GM18498 (cell line): Measurements from ENCODE around the gene MPC1.
"Not testable (repeated sequence)": the region's sequence is repeated elsewhere in the genome, so short reads cannot be mapped to it uniquely, and the experiment has no call there.

Experiments
- ATAC-seq: cut with Tn5 transposase; IDR thresholded peaks from one replicate; pipeline ENCODE4 v1.9.1; 2021; ENCODE audit warnings: mild to moderate bottlenecking, moderate library complexity; ENCODE audit not compliant: unreplicated experiment

The MPC1 gene

DNA sequence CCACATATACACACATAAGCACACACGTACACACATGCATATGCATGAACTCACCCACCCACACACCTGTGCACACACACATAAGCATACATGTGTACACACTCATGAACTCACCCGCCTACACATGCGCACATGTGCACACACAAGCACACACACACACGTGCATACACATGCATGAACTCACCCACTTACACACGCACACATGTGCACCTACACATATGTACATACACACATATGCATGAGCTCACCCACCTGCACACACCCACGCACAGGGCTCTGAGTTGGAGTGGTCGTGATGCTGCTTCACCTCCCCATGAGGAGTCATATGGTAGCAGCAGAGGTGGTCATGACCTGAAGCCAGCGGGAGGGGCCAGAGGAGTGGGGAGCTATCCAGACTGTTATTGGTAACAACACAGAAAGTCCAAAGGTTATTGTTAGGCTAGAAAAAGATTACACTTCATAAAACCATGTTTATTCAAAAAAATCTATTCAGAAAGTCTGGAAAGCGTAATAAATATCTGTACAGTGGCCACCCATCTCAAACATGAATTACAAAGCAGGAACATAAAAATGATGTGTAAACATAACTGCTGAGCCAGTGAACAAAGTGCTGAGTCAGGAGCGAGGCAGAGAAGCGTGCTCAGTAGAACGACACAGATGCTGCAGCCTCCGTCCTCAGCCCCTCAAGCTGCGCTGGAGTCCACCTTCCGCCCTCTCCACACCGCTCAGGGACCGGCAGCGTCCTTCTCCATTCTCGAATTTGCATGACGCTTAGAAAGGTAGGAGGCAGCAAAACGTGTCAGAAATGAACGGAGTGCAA lies 26.4 kb upstream of the MPC1 start:
- ATAC-seq = no peak

DNA sequence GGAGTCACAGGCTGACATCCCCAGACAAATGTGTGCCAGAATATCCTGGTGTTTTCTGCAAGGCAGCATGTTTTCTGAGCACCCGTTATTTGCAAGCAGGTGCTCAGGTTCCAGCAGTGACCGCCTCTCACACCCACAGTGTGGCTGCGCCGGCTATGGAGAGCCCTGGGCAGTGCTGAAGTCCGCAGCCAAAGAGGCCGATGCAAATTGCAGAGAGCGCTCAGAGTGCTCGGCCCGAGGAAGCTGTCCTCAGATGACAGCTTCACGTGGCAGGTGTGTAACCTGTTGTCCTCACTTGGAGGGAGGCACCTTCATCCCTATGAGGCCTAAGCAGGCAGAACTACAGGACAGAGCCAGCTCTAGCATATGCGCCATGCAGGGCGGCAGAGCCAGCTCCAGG lies 23.5 kb upstream of the MPC1 start:
- ATAC-seq = no peak

DNA sequence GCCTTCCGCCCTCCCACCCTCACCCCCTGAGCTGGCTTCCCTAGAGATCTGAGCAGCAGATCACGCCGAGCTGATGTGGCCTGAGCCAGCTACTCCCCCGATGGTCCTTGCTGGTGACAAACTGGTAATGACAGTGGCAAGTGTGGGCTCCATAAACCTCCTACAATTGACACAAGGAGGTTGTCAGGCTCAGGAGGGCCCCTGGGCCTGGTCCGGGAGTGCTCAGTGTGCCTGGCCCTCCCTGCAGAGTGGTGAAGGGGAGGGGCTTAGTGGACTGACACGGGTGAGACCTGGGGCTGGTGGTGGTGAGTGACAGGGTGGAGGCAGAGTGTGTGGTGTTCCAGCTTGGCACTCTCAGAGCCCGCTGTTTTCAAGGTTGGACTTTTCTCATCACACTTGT lies 22.6 kb upstream of the MPC1 start:
- ATAC-seq = no peak

DNA sequence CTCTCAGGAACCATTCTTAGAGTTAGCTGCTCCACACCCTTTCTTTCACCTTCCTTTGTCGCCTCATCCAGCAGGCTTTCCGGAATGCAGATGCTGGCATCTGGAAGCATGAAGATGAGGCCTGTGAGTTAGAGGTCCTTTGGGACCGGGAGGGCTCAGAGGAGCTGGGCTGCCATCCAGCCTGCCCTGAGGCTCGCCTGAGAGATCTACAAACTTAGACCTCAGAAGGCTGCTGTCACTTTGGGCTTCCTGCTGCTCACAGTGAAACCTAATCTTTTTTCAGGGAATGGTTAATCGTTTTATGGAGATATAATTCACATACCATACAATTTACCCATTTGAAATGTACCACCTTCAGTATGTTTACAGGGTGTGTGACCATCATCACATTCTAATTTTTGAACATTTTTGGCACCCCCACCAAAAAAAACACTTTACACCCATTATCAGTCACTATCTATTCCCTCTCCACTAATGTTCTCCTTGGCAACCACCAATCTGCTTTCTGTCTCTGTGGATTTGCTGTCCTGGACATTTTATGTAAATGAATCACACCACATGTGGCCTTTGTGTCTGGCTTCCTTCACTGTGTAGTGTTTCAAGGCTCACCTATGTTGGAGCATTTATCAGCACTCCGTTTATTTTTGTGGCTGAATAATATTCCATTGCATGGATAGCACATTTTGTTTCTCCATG lies 20.0 kb upstream of the MPC1 start:
- ATAC-seq = no peak

DNA sequence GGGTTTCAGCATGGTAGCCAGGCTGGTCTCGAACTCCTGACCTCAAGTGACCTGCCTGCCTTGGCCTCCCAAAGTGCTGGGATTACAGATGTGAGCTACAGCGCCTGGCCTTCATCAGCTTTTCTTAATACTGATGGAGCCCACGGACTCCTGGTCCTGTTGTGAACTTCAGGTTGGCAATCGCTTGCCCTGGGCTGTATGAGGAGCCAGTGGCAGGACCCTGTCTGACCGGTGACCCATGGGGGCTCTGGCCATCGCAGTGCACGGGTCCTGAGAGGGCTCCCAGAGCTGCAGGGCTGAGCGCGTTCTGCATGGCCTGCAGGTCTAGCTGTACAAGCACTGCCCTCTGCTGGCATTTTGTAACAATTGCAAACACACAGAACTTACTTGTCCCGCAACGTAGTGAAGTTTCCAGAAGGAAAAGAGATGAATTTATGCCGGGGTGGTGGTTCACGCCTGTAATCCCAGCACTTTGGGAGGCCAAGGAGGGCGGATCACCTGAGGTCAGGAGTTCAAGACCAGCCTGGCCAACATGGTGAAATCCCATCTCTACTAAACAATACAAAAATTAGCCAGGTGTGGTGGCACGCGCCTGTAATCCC lies 18.0 kb upstream of the MPC1 start:
- ATAC-seq = peak; percentile 84

DNA sequence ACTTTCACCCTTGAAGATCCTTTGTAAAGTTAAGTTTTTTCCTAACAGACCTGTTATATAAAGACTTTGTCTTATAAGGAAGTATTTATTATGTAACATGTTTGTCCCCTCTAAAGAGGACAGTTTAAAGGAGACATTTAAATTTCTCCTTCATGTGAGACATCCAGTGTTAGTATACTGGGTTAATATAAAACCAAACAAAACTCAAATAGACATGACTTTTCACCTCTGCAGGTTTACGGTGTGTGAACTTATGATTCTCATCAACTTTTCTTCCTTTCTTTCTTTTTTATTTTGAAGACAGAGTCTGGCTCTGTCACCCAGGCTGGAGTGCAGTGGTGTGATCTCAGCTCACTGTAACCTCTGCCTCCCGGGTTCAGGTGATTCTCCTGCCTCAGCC lies 17.4 kb upstream of the MPC1 start:
- no peak for ATAC-seq

DNA sequence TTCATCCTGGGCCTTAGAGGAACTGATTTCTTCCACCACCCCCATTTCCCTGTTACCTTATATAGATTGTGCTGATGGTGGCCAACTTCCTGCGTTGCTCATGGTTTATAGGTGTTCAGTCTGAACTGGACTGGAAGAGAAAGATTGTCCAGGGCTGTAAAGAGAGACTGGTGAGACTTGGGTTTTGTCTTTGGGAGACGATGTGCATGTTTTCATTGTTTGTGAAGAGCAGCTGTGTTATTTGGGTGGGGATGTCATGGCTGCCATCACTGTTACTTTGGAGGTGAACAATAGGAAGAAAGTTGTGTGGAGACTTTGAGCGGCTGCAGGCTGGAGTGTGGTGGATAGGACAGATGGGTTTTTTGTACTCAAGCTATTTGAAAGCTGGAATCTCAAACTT lies 15.6 kb upstream of the MPC1 start:
- no peak for ATAC-seq

DNA sequence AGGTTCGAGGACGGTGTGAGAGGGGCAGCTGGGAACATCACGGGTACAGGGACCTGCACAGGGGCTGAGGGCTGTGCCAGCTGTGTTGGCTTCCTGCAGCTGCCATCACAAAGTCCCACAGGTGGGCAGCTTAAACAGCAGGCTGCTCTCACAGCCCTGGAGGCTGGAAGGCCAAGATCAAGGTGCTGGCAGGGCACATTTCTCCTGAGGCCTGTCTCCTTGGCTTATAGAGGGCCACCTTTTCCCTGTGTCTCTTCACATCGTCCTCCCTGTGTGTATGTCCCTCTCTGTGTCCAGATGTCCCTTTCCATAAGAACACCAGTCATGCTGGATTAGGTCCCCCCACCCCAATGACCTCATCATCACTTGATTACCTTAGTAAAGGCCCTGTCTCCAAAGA lies 15.1 kb upstream of the MPC1 start:
- no peak for ATAC-seq

DNA sequence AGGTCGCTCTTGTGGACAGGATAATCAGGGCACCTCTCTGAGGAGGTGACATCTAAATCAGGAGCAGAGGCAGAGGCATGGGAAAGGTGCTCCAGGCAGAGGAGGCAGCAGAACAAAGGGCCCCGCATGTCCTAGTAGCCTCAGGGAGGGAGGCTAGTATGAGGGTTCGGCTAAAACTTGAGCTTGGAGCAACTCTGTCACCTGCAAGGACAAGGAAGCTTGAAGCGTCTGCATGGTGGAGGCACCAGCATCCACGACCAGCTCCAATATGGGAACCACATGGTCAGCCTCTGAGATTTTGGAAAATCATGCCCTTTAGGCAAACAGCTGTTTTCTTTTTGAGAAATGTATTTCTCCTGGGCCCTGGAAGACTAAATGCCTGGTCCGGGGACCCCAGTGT lies 13.0 kb upstream of the MPC1 start:
- ATAC-seq = no peak

DNA sequence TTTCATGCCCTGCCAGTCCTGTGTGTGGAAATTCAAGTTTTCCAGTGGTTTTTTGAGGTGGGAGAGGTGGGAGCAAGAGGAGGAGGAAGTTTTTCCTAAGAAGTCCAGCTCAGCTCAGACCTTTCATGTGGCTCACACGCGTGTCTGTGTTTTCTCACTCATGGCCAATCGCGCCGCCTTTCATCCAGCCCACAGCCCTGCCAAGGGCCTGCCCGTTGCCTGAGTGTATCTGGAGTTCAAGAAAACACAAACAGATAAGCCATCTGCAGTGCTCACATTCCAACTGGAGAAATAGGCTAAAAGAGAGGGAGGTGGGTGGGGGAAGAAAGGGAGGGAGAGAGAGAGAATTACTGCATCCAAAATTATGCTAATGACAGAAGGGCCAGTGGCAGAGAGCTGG lies 12.6 kb upstream of the MPC1 start:
- ATAC-seq = no peak

DNA sequence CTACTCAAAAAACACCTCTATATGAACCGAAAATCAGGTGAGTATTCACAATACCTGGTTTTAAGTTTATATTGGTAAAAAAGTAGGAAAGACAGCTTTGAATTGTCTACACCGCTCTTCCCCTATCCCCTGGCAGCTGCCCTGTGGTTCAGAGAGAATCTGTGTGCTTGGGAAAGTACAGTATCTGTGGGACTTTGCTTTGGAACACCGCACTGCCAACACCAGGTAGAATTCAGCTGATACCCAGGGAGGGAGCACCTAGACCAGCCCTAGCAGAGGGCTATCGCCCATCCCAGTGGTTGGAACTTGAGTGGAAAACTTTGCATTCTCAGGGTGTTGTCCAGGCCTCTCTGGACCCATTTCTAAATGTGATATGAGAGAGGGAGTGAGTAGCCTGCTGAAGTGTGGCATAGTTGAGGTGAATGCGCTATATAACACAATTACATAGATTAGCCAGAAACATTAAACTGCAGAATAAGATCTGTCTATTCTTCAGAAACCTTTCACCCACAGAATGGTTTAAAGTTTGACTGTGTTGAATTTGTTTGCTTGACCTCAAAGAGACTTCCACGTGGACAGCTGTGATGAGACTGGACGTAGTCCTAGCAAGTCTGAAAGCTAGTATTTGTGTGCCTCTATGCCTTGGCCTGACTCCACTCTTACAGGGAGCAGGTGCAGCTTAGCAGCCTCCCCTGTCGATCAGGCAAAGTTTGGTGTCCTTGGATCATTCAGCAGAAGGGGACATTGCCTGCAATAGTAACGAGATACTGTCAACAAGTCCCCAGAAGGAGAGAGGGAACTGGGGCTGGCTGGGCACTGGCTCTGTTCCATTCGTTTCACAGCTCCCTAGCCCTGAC lies 11.5 kb upstream of the MPC1 start:
- ATAC-seq = no peak

DNA sequence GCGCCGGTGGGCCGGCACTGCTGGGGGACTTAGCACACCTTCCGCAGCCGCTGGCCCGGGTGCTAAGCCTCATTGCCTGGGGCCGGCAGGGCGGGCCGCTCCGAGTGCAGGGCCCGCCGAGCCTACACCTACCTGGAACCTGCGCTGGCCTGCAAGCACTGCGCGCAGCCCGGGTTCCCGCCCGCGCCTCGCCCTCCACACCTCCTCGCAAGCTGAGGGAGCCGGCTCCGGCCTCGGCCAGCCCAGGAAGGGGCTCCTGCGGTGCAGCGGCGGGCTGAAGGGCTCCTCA lies 10.7 kb upstream of the MPC1 start:
- no peak for ATAC-seq

DNA sequence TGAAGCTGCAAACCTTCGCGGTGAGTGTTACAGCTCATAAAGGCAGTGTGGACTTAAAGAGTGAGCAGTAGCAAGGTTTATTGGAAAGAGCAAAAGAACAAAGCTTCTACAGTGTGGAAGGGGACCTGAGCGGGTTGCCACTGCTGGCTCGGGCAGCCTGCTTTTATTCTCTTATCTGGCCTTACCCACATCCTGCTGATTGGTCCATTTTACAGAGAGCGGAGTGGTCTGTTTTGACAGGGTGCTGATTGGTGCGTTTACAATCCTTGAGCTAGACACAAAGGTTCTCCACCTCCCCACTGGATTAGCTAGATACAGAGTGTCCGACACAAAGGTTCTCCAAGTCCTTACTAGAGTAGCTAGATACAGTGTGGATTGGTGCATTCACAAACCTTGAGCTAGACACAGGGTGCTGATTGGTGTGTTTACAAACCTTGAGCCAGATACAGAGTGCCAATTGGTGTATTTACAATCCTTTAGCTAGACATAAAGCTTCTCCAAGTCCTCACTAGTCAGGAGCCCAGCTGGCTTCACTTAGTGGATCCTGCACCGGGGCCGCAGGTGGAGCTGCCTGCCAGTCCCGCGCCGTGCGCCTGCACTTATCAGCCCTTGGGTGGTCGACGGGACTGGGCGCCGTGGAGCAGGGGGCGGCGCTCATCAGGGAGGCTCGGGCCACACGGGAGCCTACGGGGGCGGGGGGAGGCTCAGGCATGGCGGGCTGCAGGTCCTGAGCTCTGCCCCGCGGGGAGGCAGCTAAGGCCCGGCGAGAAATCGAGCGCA lies 10.2 kb upstream of the MPC1 start:
- not testable (repeated sequence) for ATAC-seq

DNA sequence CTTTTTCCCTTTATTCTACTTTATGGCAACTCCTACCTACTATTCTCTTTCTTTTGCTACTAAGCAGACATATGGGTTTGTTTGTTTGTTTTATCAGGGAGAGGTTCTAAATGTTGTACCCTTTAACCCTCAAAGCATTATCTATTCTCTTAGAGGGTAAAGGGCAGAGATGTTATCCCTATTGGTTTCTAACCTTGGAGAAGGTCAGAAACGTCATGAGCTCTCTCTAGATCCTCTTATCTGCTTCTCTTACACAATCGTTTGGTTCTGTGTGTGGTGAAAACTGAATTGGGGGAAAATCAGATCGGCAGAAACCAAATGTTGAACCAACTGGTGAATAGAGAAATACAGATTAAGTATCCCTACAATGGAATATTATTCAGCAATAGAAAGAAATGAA lies 6.4 kb upstream of the MPC1 start:
- ATAC-seq = no peak

DNA sequence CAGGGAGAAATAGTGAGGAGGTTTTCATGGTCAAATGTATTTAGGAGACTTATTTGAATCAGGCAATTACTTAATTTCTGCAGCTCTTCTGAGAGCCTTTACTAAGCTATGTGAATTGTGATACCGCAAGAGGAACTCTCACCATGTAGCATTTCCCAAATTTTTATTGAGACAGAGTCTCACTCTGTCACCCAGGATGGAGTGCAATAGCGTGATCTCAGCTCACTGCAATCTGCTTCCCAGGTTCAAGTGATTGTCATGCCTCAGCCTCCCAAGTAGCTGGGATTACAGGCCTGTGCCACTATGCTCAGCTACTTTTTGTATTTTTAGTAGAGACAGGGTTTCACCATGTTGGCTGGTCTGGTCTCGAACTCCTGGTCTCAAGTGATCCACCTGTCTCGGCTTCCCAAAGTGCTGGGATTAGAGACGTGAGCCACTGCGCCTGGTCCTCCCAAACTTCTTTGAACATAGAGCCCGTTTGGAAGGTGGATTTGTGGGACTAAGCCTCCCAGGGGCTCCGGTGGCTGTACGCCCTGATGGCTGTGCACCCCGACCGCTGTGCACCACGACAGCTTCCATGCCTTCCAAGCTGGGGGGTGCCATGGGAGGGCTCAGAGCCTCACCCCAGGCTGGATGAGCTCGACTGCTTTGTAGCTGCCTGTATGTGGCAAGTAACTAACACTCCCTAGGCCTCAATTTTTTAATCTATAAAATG lies 5.7 kb upstream of the MPC1 start:
- no peak for ATAC-seq

DNA sequence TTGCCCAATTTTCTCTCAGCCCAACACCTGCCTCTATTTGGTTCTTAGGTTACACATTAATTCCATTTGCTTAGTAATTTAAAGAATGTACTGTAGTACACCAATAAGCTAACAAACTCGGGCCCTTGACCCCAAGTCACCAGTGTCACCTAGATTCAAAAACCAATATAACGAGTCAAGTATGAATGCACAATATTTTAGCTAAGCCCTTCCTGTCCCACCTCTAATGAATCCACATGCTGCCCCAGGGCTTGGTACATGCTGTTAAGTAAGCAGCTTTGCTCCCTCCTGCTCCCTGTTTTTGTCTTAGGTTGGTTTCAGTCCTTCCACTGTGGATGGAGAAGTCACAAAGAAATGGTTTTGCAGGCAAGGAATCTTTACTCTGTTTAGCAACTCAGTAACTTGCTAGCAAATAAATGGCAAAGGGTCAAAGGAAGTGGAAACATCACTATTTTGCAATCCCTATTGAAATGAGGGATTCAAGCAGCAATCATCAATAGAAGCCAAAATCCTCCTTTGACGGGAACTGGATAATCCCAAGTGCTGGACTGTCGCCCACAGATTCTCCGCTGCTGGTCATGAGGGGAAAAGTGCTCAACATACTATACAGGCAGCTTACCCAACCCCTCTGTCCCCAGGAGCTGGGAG lies 5.0 kb upstream of the MPC1 start:
- ATAC-seq = no peak

DNA sequence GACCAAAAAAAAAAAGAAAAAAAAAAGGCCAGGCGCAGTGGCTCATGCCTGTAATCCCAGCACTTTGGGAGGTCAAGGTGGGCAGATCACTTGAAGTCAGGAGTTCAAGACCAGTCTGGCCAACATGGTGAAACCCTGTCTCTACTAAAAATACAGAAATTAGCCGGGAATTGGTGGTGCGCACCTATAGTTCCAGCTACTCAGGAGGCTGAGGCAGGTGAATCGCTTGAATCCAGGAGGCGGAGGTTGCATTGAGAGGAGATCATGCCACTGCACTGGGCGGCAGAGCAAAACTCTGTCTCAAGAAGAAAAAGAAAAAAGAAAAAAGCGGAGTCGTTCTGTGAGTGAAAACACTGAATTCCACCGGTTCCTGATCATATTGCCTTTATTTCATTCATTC lies 4.4 kb upstream of the MPC1 start:
- not testable (repeated sequence) for ATAC-seq

DNA sequence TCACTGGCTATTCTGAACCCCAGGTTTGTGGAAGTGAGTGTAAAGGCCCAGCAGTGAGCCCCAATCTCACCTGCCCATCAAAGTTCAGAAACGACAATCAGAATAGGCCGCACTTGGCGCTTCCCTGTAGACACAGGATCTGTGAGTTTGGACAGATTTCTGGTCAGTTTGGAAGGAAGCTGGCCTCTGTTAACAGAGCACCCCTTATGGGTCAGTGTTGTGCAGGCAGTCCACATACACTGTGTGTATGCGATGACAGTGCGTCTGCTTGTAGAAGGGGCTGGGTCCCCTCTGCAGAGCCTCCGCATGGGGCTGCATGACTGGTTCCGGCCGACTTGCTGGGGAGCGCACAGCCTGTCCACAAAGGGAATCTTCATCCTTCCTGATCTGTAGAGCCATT lies 3.4 kb upstream of the MPC1 start:
- ATAC-seq = no peak

DNA sequence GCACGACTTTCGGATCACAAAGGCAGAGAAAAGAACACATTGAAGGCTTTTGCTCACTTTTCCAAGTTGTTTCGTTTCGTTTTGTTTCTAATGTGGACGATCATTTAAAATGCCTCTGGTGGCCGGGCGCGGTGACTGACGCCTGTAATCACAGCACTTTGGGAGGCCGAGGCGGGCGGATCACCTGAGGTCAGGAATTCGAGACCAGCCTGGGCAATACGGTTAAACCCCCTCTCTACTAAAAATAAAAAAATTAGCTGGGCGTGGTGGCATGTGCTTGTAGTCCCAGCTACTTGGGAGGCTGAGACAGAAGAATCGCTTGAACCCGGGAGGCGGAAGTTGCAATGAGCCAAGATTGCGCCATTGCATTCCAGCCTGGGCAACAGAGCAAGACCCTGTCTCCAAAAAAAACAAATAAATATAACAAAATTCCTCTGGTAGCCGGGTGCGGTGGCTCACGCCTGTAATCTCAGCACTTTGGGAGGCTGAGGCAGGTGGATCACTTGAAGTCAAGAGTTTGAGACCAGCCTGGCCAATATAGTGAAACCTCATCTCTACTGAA lies 1.1 kb upstream of the MPC1 start:
- not testable (repeated sequence) for ATAC-seq
